Prostate gland (tissue), 2 donors: ENCODE data around the gene NTSR2.

ENCODE experiments used
- POLR2A ChIP-seq: fragments of 450-650 bp; IDR thresholded peaks from one replicate; pipeline ENCODE4 v1.6.1; 2016; ENCODE audit warnings: antibody characterized with exemption, mild to moderate bottlenecking
- POLR2AphosphoS5 ChIP-seq: sonication (generic); formaldehyde crosslinking; IDR thresholded peaks from one replicate; pipeline ENCODE4 v1.6.1; 2017; ENCODE audit warnings: antibody characterized with exemption
- TF ChIP-seq, protein P1 (sequence below), 4 experiments: fragments of 200-600 bp in 2 of 4; fragments of 450-650 bp in 2 of 4; sonication (generic) in 2 of 4; IDR thresholded peaks; 1 replicate in 3 of 4; 2 replicates in 1 of 4; pipeline ENCODE4 v1.5.1; 2016 to 2019; ENCODE audit warnings: antibody characterized with exemption in 4 of 4, mild to moderate bottlenecking in 2 of 4, moderate library complexity in 2 of 4

DNA sequence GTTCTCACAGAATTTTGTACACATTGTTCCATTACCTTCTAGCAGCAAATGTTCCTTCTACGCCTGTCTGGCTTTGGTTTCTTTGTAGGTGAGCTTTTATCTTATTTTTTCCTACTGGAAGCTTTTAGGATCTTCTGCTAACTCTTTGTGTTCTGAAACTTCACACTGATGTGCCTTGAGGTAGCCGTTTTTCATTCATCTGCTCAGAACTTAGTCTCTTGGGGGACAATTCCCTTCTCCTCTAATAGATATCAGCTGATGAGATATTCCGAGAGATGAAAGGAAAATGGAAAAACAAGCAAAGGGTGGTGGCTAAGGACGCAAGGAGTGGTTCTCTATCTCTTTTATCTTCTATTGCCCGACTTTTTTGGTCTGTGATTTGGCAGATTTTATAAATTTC, 48.6 kb upstream of the NTSR2 start:
- TF ChIP-seq, protein P1, sequence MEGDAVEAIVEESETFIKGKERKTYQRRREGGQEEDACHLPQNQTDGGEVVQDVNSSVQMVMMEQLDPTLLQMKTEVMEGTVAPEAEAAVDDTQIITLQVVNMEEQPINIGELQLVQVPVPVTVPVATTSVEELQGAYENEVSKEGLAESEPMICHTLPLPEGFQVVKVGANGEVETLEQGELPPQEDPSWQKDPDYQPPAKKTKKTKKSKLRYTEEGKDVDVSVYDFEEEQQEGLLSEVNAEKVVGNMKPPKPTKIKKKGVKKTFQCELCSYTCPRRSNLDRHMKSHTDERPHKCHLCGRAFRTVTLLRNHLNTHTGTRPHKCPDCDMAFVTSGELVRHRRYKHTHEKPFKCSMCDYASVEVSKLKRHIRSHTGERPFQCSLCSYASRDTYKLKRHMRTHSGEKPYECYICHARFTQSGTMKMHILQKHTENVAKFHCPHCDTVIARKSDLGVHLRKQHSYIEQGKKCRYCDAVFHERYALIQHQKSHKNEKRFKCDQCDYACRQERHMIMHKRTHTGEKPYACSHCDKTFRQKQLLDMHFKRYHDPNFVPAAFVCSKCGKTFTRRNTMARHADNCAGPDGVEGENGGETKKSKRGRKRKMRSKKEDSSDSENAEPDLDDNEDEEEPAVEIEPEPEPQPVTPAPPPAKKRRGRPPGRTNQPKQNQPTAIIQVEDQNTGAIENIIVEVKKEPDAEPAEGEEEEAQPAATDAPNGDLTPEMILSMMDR (IDR thresholded peaks at IDR 0.05), result no peak
- TF ChIP-seq POLR2AphosphoS5 (no peak), POLR2A (no peak)
